PC-3 (cell line): Measurements from ENCODE around the gene SIGLEC15.

ENCODE experiments used
- EZH2 ChIP-seq: fragments of 300-600 bp; sonication (generic); IDR thresholded peaks from one replicate; pipeline ENCODE4 v1.6.1; 2017; ENCODE audit warnings: antibody characterized with exemption, mild to moderate bottlenecking, low read length; ENCODE audit not compliant: unreplicated experiment
- EZH2phosphoT487 ChIP-seq: fragments of 300-600 bp; sonication (generic); IDR thresholded peaks from 2 replicates; pipeline ENCODE4 v1.6.1; 2018; ENCODE audit warnings: mild to moderate bottlenecking, antibody characterized with exemption, low read length, borderline replicate concordance
- TF ChIP-seq, protein P1 (sequence below): fragments of 300-600 bp; sonication (generic); conservative IDR thresholded peaks from 2 replicates; pipeline ENCODE4 v1.5.1; 2017; ENCODE audit warnings: antibody characterized with exemption, low read depth, mild to moderate bottlenecking, low read length

DNA sequence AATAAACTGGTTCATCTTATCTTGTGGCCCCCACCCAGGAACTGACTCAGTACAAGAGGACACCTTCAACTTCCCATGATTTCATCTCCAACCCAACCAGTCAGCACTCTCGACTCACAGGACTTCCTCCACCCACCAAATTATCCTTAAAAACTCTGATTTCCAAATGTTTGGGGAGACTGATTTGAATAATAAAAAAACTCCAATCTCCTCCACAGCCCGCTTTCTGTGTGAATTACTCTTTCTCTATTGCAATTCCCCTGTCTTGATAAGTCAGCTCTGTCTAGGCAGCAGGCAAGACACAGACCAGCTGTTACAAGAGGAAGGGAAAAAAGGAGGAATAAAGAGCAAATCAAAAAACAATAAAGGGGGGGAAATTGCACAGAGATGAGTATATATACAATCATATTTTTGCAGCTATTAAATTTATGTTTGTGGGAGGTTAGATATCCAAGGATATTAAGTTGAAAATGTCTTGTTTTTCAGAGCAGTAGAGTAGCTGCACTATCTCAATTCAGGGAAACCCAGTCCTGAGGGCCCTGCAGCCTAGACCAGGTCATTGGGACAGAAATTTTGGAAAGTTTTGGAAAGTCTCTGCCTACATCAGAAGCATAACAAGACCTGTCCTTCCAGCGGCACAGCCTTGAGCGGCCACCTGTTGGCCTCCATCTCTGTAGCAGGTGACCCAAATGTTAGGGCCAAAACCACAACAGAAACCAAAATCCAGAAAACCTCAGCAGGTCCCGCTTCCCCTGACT, 32.8 kb upstream of the SIGLEC15 start:
- TF ChIP-seq, protein P1, sequence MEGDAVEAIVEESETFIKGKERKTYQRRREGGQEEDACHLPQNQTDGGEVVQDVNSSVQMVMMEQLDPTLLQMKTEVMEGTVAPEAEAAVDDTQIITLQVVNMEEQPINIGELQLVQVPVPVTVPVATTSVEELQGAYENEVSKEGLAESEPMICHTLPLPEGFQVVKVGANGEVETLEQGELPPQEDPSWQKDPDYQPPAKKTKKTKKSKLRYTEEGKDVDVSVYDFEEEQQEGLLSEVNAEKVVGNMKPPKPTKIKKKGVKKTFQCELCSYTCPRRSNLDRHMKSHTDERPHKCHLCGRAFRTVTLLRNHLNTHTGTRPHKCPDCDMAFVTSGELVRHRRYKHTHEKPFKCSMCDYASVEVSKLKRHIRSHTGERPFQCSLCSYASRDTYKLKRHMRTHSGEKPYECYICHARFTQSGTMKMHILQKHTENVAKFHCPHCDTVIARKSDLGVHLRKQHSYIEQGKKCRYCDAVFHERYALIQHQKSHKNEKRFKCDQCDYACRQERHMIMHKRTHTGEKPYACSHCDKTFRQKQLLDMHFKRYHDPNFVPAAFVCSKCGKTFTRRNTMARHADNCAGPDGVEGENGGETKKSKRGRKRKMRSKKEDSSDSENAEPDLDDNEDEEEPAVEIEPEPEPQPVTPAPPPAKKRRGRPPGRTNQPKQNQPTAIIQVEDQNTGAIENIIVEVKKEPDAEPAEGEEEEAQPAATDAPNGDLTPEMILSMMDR, result no peak
- TF ChIP-seq EZH2phosphoT487, result no peak
- no peak for TF ChIP-seq EZH2
